IPS DF 19.7 (cell line): ENCODE data around the gene C1orf167.
A peak's percentile ranks its signal among the peaks of the same experiment; 100 is the strongest.

Source experiments
- DNase-seq: peaks from one replicate; pipeline ENCODE4 v3.0.0-alpha.2; 2013; ENCODE audit warnings: low read depth, low spot score

The C1orf167 gene

GRCh38 chr1:11761988-11762406 lies at the start of gene C1orf167:
Gene C1orf167, plus strand, starts transcription at chr1:11762193. Its CDS starts 2,208 bp downstream, at chr1:11764401.
- DNase-seq: no peak

GRCh38 chr1:11712285-11712684 lies 49.7 kb upstream of the C1orf167 start:
- no peak for DNase-seq

GRCh38 chr1:11713095-11713494 lies 48.9 kb upstream of the C1orf167 start:
- DNase-seq: no peak

GRCh38 chr1:11714831-11715575 lies 47.0 kb upstream of the C1orf167 start:
- DNase-seq: no peak

GRCh38 chr1:11719313-11720032 lies 42.5 kb upstream of the C1orf167 start:
- no peak for DNase-seq

- no peak for DNase-seq
Measured at GRCh38 chr1:11720033-11720376, 42.0 kb upstream of the C1orf167 start.

GRCh38 chr1:11720525-11720924 lies 41.5 kb upstream of the C1orf167 start:
- DNase-seq: no peak

- no peak for DNase-seq
Measured at GRCh38 chr1:11721311-11721710, 40.7 kb upstream of the C1orf167 start.

GRCh38 chr1:11722538-11722937 lies 39.5 kb upstream of the C1orf167 start:
- no peak for DNase-seq

- DNase-seq: no peak
Measured at GRCh38 chr1:11725616-11726015, 36.4 kb upstream of the C1orf167 start.

- DNase-seq: no peak
Measured at GRCh38 chr1:11727119-11727518, 34.9 kb upstream of the C1orf167 start.

- no peak for DNase-seq
Measured at GRCh38 chr1:11728126-11728806, 33.7 kb upstream of the C1orf167 start.

GRCh38 chr1:11729155-11729497 lies 32.9 kb upstream of the C1orf167 start:
- no peak for DNase-seq

- DNase-seq: no peak
Measured at GRCh38 chr1:11729498-11730428, 32.2 kb upstream of the C1orf167 start.

- DNase-seq: no peak
Measured at GRCh38 chr1:11730429-11730891, 31.5 kb upstream of the C1orf167 start.

GRCh38 chr1:11731691-11732283 lies 30.2 kb upstream of the C1orf167 start:
- DNase-seq: no peak

GRCh38 chr1:11733306-11733705 lies 28.7 kb upstream of the C1orf167 start:
- DNase-seq: no peak

GRCh38 chr1:11735531-11735853 lies 26.5 kb upstream of the C1orf167 start:
- no peak for DNase-seq

GRCh38 chr1:11735854-11736745 lies 25.9 kb upstream of the C1orf167 start, which contains the start of gene AGTRAP:
Gene AGTRAP, plus strand, starts transcription at chr1:11736136. Its CDS starts 73 bp downstream, at chr1:11736209.
- peak; percentile 82 for DNase-seq
